Lower leg skin (tissue), 4 donors: ENCODE data around the gene PET100. TPM values are rescaled to one million over a fixed set of nuclear protein-coding genes. Genes with fewer than 3 reads are reported as not detected.
"Not testable (repeated sequence)": the region's sequence is repeated elsewhere in the genome, so short reads cannot be mapped to it uniquely, and the experiment has no call there.

Source experiments
- DNase-seq, 2 donors: peaks; one replicate each; pipeline ENCODE4 v3.0.0-alpha.2; 2019; ENCODE audit warnings: low spot score in 2 of 2
- H3K4me3 ChIP-seq: fragments of 200-600 bp; sonication (generic); 2 replicates; pipeline ENCODE4 v1.5.1; 2017; ENCODE audit warnings: mild to moderate bottlenecking, low read depth; ENCODE audit not compliant: poor library complexity, severe bottlenecking
- POLR2A ChIP-seq, 2 donors: fragments of 450-650 bp; IDR thresholded peaks; one replicate each; pipeline ENCODE4 v1.6.1; 2016 to 2017; ENCODE audit warnings: antibody characterized with exemption in 2 of 2, mild to moderate bottlenecking in 1 of 2, moderate library complexity in 1 of 2
- WGBS, 2 donors: methylation state at CpG; one replicate each; pipeline ENCODE4 v1.1.5; 2018; 5-methylcytosine and 5-hydroxymethylcytosine counted together
- intact Hi-C: fragments of 100-400 bp; cut with DNase I; formaldehyde crosslinking; loops from one replicate; pipeline ENCODE4 v1.15.0; 2023; ENCODE audit warnings: low total_unique reads
- total RNA-seq, 4 donors: library from RNA; depleted of rRNA; stranded (reverse); fragments of >200 nt; gene quantifications; one replicate each; pipeline ENCODE4 v1.1.0, GENCODE V29; 2016
- TF ChIP-seq, protein P1 (sequence below), 3 donors: fragments of 450-650 bp; IDR thresholded peaks; one replicate each; pipeline ENCODE4 v1.5.1; 2016; ENCODE audit warnings: antibody characterized with exemption in 3 of 3, mild to moderate bottlenecking in 3 of 3, moderate library complexity in 2 of 3

PET100 gene
- total RNA-seq, 4 donors from 2014 or later, result 9.0 to 267 (median 19.1) TPM

DNA sequence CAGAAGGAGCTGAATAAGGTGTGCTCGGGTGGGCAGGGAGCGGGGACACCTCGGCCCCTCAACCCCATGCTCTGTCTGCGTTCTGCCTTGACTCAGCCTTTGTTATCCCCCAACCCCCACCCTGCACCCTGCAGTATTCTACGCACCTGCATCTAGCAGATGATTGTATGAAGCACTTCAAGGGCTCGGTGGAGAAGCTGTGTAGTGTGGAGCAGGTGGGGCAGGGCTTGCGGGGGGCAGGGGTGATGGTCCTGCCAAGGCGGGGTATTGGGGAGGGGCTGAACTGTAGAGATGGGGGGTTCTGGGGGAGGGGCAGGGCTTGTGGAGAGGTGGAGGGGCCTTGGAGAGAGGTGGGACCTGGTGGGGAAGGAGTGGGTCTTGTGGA lies 13.4 kb downstream of the PET100 start:
- TF ChIP-seq POLR2A (IDR thresholded peaks at IDR 0.05), result no peak
- TF ChIP-seq, protein P1, sequence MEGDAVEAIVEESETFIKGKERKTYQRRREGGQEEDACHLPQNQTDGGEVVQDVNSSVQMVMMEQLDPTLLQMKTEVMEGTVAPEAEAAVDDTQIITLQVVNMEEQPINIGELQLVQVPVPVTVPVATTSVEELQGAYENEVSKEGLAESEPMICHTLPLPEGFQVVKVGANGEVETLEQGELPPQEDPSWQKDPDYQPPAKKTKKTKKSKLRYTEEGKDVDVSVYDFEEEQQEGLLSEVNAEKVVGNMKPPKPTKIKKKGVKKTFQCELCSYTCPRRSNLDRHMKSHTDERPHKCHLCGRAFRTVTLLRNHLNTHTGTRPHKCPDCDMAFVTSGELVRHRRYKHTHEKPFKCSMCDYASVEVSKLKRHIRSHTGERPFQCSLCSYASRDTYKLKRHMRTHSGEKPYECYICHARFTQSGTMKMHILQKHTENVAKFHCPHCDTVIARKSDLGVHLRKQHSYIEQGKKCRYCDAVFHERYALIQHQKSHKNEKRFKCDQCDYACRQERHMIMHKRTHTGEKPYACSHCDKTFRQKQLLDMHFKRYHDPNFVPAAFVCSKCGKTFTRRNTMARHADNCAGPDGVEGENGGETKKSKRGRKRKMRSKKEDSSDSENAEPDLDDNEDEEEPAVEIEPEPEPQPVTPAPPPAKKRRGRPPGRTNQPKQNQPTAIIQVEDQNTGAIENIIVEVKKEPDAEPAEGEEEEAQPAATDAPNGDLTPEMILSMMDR (IDR thresholded peaks at IDR 0.05), result no peak
- 93% methylated on average over 8 of the region's 8 CpGs for WGBS, 2 donors
- intact Hi-C loops, result no loop called here
- no peak for DNase-seq
- H3K4me3 ChIP-seq, result no peak overlapping the region

GRCh38 chr19:7643629-7644549 lies 14.3 kb downstream of the PET100 start:
- intact Hi-C loops, DNase-seq, H3K4me3 ChIP-seq: not testable (repeated sequence)
- WGBS, 2 donors, result 61 to 81% methylated on average over 10 of the region's 10 CpGs

GRCh38 chr19:7644550-7644877 lies 14.9 kb downstream of the PET100 start:
- TF ChIP-seq, protein P1 (IDR thresholded peaks at IDR 0.05), result no peak
- no peak for TF ChIP-seq POLR2A (IDR thresholded peaks at IDR 0.05)
- intact Hi-C loops, result no loop called here
- no peak overlapping the region for H3K4me3 ChIP-seq
- 95% methylated on average over 20 of the region's 20 CpGs for WGBS, 2 donors
- no peak for DNase-seq

- WGBS, 2 donors, result 75 to 89% methylated on average over 12 to 13 of the region's 14 CpGs
- H3K4me3 ChIP-seq, result no peak overlapping the region
- DNase-seq, result no peak
- intact Hi-C loops, result no loop called here
- TF ChIP-seq POLR2A (IDR thresholded peaks at IDR 0.05), result no peak
- TF ChIP-seq, protein P1 (IDR thresholded peaks at IDR 0.05), result no peak
Observed at GRCh38 chr19:7645163-7645562, 15.6 kb downstream of the PET100 start.

DNA sequence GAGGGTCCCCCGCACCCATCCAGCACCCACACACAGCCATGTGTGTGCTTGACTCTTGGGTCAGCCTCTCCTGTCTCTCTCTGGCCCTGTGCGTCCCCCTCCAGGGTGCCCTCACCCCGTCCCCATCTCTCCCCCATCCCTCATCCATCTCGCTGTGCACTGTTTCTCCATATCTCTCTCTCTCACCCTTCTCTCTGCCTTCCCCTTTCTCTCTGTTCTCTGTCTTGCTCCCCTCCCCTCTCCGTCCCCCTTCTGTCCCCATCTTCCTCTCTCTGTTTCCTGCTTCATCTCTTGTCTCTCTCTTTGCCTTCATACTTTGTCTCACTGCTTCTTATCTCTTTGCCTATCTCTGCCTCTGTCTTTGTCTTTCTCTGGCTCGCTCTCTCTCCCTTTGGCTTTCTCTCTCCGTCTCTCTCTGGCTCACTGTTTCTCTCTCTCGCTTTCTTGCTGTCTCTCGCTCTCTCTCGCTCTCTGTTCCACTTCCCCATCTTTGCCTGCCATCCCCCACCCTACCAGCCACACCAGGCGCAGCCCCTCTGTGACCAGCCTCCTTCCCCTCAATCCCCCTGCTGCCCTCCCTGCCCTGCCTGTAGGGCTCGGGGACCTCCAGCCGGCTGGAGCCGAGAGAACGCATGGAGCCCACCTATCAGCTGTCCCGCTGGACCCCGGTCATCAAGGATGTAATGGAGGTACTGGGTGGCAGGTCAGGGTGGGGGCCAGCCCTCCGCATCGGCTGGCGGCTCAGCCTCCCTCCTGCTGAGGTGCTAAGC lies 16.2 kb downstream of the PET100 start:
- 73 to 80% methylated on average over 20 of the region's 20 CpGs for WGBS, 2 donors
- H3K4me3 ChIP-seq, result no peak overlapping the region
- no peak for DNase-seq
- TF ChIP-seq, protein P1 (IDR thresholded peaks at IDR 0.05), result no peak
- no peak for TF ChIP-seq POLR2A (IDR thresholded peaks at IDR 0.05)
- intact Hi-C loops, result no loop called here

DNA sequence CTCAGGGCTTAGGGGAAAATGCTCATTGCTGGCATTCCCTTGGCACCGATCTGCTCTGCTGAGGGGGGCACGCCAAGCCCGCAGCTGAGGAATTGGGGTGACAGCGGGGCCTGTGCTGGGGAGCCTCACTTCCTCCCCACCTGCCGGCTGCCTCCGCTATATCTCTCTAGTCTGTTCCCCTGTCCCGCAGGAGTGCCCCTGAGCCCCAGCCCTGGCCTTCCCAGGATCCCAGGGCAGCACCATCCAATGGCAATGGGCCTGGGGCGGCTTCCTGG lies 16.8 kb downstream of the PET100 start:
- TF ChIP-seq, protein P1 (IDR thresholded peaks at IDR 0.05), result no peak
- TF ChIP-seq POLR2A (IDR thresholded peaks at IDR 0.05), result no peak
- no peak overlapping the region for H3K4me3 ChIP-seq
- WGBS, 2 donors, result 79 to 81% methylated on average over 8 of the region's 8 CpGs
- DNase-seq, result no peak
- intact Hi-C loops, result no loop called here
